T-helper 1 cell (primary cell): ENCODE data around the gene OAS3.

Source experiments
- DNase-seq, 5 donors: peaks; one replicate each; pipeline ENCODE4 v3.0.0-alpha.2; 2012 to 2020

Gene OAS3

GRCh38 chr12:112962561-112962960, 24.3 kb downstream of the OAS3 start:
- DNase-seq = no peak

GRCh38 chr12:112963227-112963861, 25.1 kb downstream of the OAS3 start:
- no peak for DNase-seq

DNA sequence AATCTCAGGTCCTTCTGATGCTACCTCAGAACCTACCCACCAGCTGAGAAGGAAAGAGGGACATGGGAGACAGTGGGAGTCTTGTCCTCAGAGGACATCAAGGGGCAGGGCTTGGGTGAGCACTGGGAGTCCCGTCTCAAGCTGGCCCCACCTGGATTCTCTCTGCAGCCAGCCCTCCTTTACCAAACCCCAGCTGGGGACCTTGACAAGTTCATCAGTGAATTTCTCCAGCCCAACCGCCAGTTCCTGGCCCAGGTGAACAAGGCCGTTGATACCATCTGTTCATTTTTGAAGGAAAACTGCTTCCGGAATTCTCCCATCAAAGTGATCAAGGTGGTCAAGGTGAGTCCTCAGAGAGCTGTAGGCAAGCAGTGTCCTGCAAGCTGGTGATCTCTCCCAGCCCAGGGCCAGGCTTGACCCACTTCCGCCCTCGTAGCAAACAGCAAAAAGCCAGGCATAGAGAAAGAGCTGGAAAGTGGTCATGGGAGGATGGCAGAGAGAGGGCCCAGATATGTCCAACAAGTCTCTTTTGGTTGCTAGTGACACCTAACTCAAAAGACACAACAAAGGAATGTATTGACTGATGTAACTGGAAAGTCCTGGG, 25.9 kb downstream of the OAS3 start:
- no peak for DNase-seq

- DNase-seq = no peak
Observed at GRCh38 chr12:112964915-112965314, 26.6 kb downstream of the OAS3 start.

- DNase-seq = no peak
Observed at GRCh38 chr12:112965643-112966042, 27.4 kb downstream of the OAS3 start.

DNA sequence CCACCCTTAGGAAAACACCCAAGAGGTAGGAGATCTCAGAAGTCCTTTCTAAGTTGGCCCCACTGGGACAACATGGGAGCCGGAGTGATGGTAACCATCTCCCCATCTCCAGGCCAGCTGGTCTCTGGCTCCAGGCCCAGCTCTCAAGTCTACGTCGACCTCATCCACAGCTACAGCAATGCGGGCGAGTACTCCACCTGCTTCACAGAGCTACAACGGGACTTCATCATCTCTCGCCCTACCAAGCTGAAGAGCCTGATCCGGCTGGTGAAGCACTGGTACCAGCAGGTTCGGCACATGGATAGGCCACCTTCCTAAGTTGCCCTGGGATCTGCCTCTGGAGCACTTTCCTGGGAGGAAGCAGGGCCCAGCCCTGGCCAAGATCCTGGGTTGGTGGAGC, 29.0 kb downstream of the OAS3 start:
- DNase-seq = no peak

- DNase-seq = no peak
Observed at GRCh38 chr12:112967858-112968257, 29.6 kb downstream of the OAS3 start.

GRCh38 chr12:112969547-112970306, 31.5 kb downstream of the OAS3 start:
- DNase-seq = no peak

DNA sequence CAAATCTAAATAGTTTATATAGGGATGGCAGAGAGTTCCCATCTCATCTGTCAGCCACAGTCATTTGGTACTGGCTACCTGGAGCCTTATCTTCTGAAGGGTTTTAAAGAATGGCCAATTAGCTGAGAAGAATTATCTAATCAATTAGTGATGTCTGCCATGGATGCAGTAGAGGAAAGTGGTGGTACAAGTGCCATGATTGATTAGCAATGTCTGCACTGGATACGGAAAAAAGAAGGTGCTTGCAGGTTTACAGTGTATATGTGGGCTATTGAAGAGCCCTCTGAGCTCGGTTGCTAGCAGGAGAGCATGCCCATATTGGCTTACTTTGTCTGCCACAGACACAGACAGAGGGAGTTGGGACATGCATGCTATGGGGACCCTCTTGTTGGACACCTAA, 32.1 kb downstream of the OAS3 start:
- DNase-seq = no peak

DNA sequence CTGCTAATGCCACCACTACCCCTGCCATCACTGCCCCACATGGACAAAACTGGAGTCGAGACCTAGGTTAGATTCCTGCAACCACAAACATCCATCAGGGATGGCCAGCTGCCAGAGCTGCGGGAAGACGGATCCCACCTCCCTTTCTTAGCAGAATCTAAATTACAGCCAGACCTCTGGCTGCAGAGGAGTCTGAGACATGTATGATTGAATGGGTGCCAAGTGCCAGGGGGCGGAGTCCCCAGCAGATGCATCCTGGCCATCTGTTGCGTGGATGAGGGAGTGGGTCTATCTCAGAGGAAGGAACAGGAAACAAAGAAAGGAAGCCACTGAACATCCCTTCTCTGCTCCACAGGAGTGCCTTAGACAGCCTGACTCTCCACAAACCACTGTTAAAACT, 33.0 kb downstream of the OAS3 start:
- no peak for DNase-seq

DNA sequence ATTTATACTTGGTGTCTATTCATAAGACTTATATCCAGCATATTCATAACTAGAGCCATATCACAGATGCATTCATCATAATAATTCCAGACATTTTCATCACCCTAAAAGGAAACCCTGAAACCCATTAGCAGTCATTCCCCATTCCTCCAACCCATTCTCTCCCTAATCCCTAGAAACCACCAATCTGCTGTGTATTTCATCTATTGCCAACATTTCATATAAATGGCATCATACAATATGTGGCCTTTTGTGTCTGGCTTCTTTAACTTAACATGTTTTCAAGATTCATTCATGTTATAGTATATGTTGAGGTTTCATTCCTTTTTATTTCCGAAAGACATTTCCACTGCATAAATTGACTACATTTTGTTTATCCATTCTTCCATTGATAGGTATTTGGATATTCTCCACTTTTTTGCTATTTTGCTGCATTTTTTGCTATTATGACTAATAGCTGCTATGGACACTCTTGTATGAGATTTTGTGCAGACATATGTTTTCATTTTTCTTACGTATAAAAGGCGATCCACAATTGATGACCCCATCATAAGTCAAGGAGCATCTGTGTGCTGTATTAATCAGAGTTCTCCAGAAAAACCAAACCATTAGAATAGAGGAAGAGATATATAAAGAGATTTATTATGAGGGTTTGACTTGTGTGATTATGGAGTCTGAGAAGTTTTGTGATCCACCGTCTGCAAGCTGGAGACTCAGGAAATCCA, 34.9 kb downstream of the OAS3 start:
- DNase-seq = no peak

DNA sequence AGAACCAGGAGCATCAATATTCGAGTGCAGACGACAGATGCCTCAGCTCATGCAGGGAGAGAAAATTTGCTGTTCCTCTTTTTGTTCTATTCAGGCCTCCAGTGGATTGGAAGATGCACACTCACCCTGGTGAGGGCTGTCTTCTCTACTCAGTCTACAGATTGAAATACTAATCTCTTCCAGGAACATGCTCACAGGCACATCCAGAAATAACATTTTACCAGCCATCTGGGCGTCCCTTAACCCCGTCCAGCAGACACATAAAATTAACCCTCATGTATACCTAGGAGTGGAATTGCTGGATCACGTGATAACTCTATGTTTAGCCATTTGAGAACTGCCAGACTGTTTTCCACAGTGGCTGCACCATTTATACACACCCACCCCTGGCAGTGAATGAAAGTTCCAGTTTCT, 35.6 kb downstream of the OAS3 start:
- no peak for DNase-seq

GRCh38 chr12:112974904-112975303, 36.6 kb downstream of the OAS3 start:
- DNase-seq = no peak

- no peak for DNase-seq
Observed at GRCh38 chr12:112977139-112977538, 38.9 kb downstream of the OAS3 start.

GRCh38 chr12:112977641-112978040, 39.4 kb downstream of the OAS3 start:
- peak in 1 of 5 donors; percentile 15 for DNase-seq

GRCh38 chr12:112978163-112979040, 40.1 kb downstream of the OAS3 start, which contains the start of gene OAS2:
Gene OAS2, plus strand, starts transcription at chr12:112978519. Its CDS starts 90 bp downstream, at chr12:112978609.
- peak; percentile 51 to 97 (median 66) for DNase-seq

GRCh38 chr12:112979041-112979680, 40.9 kb downstream of the OAS3 start:
- peak in 2 of 5 donors; percentile 29 to 69 for DNase-seq

DNA sequence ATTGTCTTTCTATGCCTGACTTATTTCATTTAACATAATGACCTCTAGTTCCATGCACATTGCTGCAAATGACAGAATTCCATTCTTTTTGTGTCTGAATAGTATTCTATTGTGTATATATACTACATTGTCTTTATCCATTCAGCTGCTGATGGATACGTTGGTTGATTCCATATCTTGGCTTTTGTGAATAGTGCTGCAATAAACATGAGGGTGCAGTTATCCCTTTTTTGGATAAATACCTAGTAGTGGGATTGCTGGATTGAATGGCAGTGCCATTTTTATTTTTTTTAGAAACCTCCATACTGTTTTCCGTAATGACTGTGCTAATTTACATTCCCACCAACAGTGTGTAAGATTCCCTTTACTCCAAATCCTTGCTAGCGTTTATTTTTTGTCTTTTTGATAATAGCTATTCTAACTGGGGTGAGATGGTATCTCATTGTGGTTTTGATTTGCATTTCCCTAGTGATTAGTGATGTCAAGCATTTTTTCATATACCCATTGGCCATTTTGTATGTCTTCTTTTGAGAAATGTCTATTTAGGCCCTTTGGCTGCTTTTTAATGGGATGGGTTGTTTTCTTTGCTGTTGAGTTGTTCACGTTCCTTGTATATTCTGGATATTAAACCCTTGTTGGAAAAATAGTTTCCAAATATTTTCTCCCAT, 42.4 kb downstream of the OAS3 start:
- peak in 1 of 5 donors; percentile 30 for DNase-seq

- DNase-seq = no peak
Observed at GRCh38 chr12:112985642-112986290, 47.5 kb downstream of the OAS3 start.

DNA sequence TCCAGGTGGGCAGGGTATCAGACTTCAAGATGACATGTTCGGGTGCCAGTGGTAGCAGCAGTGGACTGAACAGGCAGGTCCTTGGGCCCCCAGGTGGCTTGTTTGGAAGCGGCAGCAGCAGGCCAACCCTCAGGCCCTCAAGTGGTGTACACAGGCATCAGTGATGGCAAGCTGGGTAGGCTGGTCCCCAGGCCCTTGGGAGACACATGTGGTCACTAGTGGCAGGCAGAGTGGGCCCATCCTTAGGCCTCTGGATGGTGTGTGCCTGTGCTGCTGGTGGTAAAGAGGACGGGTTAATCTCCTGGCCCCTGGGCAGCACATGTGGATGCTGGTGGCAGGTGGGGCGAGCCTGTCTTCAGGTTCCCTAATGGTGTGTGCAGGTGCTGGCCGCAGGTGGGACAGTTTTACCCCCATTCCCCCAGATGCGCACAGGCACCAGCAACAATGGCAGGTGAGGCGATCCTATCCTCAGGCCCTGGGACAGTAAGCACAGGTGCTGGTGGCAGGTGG, 48.1 kb downstream of the OAS3 start:
- no peak for DNase-seq
